ENCODE data around the gene PRICKLE2.

PRICKLE2 gene

DNA sequence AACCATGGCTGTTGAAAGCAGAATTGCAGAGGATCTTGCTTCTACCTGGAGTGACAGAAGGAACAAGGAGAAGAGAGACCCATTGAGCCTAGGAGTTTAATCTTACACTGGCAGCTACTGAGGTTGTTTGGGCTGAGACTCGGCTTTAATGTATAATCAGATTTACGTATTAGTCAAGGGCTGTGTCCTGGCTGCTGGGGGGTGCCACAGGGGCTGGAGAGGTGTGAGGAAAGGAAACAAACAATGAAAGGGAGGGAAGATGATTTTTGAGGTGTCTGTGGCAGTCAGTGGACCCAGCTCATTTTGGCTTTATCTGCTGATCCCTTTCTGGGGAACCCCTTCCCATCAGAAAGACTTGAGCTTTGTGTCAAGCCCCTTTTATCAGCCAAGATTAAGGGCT is 95.7 kb downstream of the PRICKLE2 start:
- DNase-seq (ENCODE audit: low spot score), result no peak

DNA sequence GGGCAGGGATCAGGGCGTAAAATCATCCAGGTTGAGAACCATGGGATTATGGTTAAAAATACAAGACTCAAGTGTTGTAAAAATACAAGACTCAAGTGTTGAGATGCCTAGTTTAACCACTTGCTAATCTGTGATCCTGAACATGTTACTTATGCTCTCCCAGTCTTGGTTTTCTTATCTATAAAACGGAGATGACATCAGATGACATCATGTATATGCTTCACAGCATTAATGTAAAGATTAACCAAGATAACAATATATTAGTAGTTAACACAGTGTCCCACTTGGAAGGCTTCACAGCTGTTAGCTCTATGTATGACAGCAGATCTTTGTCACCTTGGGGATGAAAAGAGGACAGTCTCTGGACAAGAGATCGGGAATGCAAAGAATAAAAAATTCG is 96.2 kb downstream of the PRICKLE2 start:
- DNase-seq (ENCODE audit: low spot score), result no peak

DNA sequence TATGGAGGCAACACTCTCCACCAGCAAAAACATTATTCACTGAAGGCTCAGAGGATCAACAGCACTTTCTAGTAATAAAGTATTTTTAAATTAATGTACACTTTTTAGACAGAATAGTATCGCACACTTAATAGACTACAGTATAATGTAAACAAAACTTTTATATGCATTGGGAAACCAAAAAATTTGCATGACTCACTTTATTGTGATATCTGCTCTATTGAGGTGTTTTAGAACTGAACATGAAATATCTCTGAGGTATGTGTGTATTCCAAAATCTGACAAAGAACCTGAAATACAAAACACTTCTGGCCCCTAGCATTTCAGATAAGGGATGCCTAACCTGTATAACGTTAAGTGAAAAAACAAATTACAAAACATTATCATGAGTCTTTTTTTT is 99.7 kb downstream of the PRICKLE2 start:
- DNase-seq (ENCODE audit: low spot score), result no peak

DNA sequence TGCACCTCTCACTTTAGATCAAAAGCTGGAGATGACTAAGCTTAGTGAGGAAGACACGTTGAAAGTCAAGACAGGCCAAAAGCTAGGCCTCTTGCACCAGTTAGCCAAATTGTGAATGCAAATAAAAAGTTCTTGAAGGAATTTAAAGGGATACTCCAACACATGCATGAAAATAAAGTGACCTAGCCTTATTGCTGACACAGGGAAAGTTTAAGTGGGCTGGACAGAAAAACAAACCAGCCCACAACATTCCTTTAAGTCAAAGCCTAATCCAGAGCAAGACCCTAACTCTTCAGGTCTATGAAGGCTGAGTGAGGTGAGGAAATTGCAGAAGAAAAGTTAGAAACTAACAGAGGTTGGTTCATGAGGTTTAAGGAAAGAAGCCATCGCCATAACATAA is 101.3 kb downstream of the PRICKLE2 start:
- DNase-seq (ENCODE audit: low spot score), result no peak

DNA sequence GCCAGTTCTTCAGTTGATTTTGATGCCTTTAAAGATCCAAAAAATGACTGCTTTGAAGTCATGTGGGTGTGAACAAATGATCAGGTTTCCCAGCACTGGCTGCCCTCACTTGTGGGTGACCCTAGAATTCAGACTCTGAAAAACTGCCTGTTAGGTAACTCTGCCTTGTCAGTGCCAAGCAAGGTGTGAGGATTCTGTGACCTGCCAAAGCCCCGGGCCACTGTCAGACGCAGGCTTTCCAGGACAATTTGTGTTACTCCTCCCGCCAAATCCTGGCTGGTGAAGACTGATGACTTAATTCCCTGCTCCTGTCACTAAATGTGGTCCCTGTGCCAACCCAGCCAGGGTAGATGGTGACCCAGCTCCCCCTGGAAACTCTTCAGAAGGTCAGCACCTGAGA is 102.8 kb downstream of the PRICKLE2 start:
- DNase-seq (ENCODE audit: low spot score), result no peak

DNA sequence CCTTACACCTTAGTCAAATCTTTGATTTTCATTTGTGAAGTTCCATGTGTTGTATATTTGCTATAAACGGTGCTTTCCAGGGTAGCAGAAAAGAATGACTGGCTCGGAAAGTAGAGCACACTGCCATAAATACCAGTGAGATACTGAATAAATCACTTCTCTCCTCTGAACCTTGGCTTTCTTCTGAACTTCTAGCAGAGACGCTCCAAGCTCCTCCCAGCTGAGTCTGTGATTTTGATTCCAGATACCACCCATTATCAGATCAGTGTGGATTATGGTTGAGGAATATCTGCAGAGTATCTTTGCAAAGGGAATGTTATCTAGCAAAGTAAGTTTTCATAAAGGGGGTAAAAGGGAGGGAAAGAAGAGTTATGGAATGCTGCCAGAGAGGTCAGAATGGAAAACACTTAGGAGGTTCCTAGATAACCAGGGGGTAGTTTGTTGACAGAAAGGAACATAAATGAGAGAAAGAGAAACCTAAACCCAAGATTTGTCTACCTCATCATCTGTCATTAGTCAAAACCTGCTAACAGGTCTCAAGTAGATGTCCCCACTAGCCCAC is 103.4 kb downstream of the PRICKLE2 start:
- DNase-seq (ENCODE audit: low spot score), result no peak

DNA sequence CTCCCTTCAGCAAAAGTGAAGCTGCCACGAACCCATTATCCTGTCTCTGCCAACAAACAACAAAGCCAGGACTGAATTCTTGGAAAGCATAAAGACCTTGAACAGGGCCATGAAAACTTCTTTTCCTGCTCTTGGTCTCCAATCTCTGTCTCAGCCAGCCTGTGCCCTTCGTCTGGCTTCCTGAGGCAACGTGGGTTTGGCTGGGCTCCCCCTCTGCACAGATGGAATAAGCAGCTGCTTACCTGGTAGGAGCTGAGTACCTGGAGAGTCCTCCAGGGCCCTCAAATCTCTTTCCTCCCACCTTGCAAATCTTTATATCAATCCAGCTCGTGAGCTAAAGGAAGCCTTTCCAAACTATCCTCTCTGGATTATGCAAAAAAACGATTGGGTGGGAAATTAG is 104.4 kb downstream of the PRICKLE2 start:
- DNase-seq (ENCODE audit: low spot score), result no peak

DNA sequence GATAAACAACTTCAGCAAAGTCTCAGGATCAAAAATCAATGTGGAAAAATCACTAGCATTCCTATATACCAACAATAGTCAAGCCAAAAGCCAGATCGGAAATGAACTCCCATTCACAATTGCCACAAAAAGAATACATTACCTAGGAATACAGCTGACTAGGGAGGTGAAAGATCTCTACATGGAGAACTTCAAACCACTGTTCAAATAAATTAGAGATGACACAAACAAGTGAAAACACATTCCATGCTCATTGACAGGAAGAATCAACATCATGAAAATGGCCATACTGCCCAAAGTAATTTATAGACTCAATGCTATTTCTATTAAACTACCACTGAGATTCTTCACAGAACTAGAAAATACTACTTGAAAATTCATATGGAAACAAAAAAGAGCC is 107.8 kb downstream of the PRICKLE2 start:
- no peak for DNase-seq (ENCODE audit: low spot score)

DNA sequence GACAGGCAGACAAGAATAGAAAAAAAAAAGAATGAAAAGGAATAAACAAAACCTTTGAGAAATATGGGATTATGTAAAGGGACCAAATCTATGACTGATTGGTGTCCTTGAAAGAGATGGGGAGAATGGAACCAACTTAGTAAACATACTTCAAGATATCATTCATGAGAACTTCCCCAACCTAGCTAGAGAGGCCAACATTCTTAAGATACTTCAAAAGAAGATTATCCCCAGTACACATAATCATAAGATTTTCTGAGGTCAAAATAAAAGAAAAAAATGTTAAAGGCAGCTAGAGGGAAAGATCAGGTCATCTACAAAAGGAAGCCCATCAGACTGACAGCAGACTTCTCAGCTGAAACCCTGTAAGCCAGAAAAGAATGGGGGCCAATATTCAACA is 110.6 kb downstream of the PRICKLE2 start:
- DNase-seq (ENCODE audit: low spot score), result no peak

DNA sequence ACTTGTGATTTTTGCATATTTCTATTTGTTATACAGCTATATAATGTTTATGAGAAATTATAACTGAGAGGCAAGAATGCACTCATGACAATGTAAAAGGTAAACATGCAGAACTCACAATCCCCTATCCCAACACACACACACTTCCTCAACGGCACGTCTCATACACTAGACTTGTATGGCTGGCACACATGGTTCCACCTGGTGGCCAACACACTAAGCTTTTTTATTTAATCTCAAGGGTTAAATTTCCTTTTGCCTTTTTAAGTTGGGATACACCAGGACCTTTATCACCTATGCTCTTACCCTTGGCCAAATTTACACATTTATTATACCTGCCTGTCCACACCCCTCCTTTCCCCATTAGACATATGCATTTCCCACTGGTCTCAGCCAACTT is 113.4 kb downstream of the PRICKLE2 start:
- no peak for DNase-seq (ENCODE audit: low spot score)

DNA sequence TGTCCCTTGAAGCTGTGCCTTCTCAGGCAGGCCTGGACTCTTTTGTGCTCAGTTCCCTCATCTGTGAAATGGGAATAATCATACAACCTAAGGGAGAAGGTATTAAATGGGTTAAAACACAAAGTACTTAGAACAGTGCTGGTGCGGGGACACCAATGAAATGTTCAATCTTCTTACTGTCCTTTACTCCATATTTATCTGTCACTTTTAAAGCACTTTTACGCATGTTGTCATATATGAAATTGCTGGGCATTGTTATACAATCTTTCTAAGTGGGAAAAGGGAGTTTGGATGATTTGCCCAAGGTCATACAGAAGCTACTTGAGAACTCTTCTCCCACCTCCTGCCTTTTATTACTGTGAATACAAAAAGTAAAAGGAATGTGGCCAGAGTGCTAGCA is 114.2 kb downstream of the PRICKLE2 start:
- no peak for DNase-seq (ENCODE audit: low spot score)

DNA sequence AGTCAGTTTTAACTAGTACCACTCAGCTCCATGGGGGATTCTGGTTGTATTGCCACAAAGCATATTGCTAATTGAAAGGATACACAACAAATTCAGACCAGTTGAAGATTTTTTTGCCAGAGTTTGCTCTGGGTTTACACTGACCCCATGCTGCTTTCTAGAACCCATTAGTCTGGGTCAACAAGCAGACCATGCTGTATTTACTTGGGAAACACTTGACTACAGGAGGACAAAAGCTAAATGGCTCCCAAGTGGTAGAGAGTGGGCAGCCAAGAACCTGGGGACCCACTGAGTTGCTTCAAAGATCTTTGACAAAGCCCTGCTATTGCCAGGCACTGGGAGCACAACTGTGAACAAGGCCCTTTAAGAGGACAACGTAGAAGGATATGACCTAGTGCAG is 115.2 kb downstream of the PRICKLE2 start:
- no peak for DNase-seq (ENCODE audit: low spot score)

DNA sequence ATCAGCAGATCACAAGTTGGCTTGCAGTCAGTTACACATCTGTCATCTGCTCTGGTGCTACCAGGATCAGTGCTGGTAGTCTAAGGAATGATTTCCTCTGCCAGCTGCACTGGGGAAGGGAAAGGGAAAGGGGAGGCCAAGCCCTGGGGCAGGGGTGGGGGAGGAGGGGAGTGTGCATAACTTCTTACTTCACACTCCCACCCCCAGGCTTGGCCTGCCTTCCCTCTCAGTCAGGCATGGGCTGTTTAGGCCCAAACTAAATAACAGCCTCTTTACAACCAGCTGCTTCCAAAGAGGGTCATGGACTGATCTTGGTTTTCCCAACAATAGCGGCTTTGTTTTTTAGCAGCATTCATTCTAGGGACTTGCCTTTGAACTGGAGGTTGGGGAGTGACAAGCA is 115.8 kb downstream of the PRICKLE2 start:
- no peak for DNase-seq (ENCODE audit: low spot score)

DNA sequence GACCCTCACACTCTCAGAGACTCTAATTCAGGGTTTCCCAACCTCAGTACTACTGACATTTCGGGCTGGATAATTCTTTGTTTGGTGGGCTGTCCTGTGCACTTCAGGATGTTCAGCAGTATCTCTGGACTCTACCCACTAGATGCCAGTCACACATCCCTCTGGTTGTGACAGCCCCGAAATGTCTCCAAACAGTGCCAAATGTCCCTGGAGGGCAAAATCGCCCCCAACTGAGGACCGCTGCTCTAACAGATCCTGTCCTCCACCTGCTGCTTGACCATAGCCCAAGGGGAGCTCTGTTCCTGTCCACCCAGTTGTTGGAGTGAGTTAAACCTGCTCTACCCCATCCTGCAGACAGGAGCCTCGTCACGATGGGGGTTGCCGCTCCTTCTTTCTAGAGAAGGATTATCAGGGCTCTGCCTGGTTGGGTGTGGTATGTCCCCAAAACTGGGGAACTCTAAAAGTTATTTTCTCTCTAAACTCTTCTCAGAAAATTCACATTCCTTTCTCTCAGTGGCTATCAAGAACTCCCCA is 116.4 kb downstream of the PRICKLE2 start:
- DNase-seq (ENCODE audit: low spot score), result no peak

DNA sequence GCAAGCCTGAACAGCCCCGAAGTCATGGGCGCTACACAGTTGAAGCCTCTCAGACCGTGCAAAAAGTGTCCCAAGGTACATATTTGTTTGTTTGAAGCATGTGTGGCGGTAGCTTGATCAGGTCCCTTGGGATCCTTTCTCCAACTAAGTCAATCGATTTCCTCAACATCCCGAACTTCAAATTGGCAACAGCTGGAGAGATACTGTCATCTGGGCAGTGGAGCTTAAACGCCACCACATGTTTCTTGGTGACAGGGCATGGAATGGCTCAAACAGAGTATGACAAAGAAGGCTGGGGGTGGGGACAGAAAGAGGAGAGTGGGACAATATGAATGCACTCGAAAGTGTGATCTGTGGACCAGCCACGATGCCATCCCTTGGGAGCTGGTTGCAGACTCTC is 117.0 kb downstream of the PRICKLE2 start:
- DNase-seq (ENCODE audit: low spot score), result no peak

DNA sequence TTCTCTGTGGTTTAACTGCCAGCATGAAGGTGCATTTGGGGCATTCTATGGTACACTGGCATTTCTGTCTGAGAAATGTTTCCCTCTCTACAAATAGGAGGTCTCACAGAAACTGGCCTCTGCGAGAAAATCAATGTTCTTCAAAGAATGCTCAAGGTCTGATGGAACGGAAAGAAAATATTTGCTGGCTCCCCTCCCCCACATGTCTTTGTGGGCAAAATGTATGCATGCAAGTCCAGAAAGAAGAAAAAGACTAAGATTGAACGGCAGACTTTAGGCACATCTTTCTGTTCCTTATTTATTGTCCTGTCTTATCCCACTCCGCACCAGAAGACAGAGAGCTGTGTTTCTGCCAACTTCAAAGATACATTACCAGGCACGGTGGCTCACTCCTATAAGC is 118.1 kb downstream of the PRICKLE2 start:
- DNase-seq (ENCODE audit: low spot score), result no peak

DNA sequence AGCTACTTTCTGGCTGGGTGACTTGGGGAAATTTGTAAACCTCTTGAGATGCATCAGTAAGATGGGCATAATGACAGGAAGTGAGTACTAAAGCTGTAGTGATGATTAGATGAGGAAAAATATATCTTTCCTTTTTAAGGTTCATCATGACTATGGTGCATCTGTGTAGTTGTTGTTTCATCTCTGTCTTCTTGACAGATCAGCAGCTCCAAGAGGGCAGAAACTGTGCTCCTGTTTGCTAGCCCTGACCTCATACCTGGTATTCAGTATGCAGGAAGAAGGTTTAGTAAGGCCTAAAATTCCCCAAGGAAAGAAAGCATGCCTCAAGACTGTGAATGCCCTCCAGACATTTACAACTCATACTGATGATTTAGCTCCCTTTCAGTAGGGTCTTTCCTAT is 119.5 kb downstream of the PRICKLE2 start:
- DNase-seq (ENCODE audit: low spot score), result no peak

DNA sequence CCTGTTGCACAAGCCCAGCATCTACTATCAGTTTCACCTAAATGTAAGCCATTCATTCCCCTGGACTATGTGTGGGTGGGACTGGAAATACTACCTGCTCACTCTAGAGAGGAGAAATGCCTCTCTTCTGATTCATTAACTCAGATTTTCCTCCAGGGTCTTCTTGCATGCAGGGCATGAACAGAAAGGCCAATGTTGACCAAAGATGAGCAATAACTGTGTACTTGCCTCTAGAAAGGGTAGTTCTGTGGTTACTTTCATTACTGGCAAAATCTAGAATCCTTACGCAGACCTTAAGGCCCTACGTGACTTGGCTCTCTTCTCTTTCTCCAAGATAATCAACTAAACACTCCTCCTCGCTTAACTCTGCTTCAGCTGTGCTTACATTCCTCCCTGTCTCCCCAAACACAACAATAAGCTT is 120.6 kb downstream of the PRICKLE2 start:
- DNase-seq (ENCODE audit: low spot score), result no peak

DNA sequence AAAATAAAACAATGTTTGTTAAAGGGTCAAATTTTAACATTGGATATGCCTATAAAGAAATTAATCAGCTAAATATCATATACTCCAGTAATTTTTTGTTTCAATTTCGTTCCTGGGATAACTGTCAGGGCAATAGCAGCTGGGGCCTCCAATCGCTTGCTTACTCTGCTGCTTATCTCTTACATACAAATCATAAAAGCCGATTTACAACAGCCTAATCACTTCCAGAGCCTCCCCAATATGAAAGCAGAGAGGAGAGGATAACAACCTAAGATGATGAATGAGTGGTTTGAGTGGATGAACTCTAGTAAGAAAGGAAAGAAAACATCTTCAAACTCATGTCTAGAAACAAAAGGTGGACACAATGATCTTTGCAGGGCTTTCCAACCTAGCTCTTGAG is 121.3 kb downstream of the PRICKLE2 start:
- DNase-seq (ENCODE audit: low spot score), result no peak

DNA sequence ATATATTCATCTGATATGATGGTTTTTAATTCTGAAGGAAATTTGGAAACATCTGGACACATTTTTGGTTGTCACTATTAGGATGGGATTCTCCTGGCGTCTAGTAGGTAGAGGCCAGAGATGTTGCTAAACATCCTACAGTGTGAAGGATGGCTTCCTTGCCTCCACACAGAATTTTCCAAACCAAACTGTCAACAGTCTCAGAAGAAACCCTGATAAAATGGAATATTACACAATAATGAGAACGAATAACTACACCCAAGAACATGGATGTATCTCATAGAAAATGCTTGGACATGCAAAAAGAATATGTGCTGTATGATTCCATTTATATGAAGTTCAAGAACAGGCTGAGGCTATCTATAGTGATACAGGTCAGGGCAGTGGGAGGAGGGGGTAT is 122.1 kb downstream of the PRICKLE2 start:
- DNase-seq (ENCODE audit: low spot score), result no peak

DNA sequence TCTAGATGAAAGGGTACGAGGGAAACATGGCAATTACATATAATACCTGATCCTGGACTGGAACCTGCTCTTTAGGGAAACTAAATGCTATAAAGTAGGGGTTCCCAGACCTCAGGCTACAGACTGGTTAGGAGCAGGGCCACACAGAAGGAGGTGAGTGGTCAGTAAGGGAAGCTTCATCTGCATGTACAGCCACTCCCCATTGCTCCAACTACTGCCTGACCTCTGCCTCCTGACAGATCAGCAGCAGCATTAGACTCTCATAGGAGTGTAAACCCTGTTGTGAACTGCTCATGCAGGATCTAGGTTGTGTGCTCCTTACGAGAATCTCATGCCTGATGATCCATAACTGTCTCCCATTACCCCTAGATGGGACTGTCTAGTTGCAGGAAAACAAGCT is 123.1 kb downstream of the PRICKLE2 start:
- no peak for DNase-seq (ENCODE audit: low spot score)

DNA sequence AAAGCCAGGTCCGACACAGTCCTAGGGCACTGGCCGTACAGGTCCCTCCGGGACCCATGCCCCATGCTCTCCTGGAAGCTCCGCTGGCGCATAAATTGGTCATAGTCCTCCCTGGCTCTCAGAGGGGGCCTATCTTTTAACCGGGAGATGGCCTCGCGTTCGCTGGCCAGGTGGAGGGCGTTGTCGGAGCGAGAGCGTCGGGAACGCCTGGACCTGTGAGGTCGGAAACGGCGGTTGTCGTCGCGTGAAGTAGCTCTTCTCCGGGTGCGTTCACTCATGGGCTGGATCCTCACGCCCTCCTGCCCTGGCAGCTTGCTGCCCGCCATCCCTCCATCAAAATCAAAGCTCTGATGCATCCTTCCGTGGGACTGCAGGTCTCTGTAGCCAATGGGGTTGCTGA is 126.0 kb downstream of the PRICKLE2 start:
- DNase-seq (ENCODE audit: low spot score), result no peak

DNA sequence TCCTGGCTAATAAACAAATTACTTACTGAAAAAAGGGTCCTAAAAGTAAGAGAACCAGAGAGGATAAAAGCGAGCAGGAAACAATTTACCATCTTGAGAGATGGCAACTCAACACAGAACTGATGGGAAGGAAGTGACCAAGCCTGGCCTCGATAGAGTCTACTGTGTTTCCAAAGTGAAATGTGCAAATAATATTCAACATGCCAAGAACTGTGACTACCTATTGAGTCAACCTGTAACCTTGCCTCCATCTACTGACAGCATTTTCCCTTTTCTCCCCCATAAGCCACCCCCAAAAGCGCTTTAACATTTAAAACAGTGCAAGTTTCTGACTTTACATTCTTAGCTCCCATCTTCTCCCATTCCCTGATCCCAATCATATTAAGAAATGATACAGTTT is 126.6 kb downstream of the PRICKLE2 start:
- DNase-seq (ENCODE audit: low spot score), result no peak

DNA sequence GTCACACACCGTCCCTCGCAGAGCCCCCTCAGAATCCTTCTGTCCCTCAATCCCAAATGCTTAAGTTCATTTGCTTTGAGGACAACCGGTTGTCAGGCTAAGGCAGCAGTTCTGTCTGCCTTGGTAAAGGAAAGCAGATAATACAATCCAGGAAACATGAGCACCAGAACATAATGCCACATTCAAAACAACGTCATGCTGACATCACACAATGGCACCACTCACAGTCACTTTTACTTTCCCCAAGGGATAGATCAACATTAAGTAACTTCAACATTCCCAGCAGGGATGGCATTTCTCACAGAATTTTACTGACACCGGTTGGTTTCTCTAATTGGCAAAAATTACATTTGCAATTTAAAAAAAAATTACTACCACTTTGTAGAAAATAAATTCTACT is 127.3 kb downstream of the PRICKLE2 start:
- no peak for DNase-seq (ENCODE audit: low spot score)

DNA sequence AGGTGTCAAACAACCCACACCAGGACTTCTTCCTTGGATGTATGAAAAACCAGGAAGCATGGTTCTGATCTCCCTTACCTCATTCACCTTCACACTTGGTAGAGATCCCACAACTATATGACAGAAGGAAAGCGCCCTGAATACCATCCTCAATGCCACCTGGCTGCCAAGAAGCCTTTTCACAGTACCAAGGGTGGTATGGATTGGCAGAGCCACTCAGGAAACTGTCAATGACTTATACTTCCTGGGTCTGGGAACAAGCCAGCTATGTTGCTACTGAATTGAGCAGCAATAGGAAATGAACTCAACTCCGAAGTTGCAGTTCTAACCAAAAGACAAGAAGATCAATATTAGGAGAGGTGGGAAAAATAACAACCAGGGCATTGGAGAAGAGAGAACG is 129.5 kb downstream of the PRICKLE2 start:
- no peak for DNase-seq (ENCODE audit: low spot score)
